Osteocyte (in vitro differentiated cells): ENCODE data around the gene CCKAR. TPM values are rescaled to one million over a fixed set of nuclear protein-coding genes. Genes with fewer than 3 reads are reported as not detected.
A peak's percentile ranks its signal among the peaks of the same experiment; 100 is the strongest.

Experiments
- DNase-seq: peaks from one replicate; pipeline ENCODE4 v3.0.0; 2021; ENCODE audit warnings: mixed read lengths; ENCODE audit not compliant: unreplicated experiment; ENCODE audit errors: extremely low spot score
- H3K27ac Mint-ChIP-seq: one replicate; pipeline ENCODE4 v1.8.0; 2021; ENCODE audit warnings: mild to moderate bottlenecking, mixed read lengths; ENCODE audit not compliant: unreplicated experiment
- H3K27me3 Mint-ChIP-seq: one replicate; pipeline ENCODE4 v1.8.0; 2021; ENCODE audit warnings: mixed read lengths; ENCODE audit not compliant: unreplicated experiment
- H3K36me3 Mint-ChIP-seq: one replicate; pipeline ENCODE4 v1.8.0; 2021; ENCODE audit warnings: mixed read lengths; ENCODE audit not compliant: unreplicated experiment
- H3K4me1 Mint-ChIP-seq: one replicate; pipeline ENCODE4 v1.8.0; 2021; ENCODE audit warnings: mixed read lengths; ENCODE audit not compliant: unreplicated experiment
- H3K4me3 Mint-ChIP-seq: one replicate; pipeline ENCODE4 v1.8.0; 2021; ENCODE audit warnings: mild to moderate bottlenecking, moderate library complexity, mixed read lengths; ENCODE audit not compliant: unreplicated experiment
- H3K9me3 Mint-ChIP-seq: one replicate; pipeline ENCODE4 v1.8.0; 2021; ENCODE audit warnings: mixed read lengths; ENCODE audit not compliant: unreplicated experiment
- total RNA-seq: library from RNA; stranded (reverse); gene quantifications from 2 replicates; pipeline ENCODE4 v1.2.1, GENCODE V29; 2021
- TF ChIP-seq, protein P1 (sequence below): fragments of 200-600 bp; sonication (generic); IDR thresholded peaks from 2 replicates; pipeline ENCODE4 v1.5.0; 2021; ENCODE audit warnings: antibody characterized with exemption, mild to moderate bottlenecking, moderate library complexity

CCKAR gene
- total RNA-seq, 1 donor from 2014 or later, result not detected

DNA sequence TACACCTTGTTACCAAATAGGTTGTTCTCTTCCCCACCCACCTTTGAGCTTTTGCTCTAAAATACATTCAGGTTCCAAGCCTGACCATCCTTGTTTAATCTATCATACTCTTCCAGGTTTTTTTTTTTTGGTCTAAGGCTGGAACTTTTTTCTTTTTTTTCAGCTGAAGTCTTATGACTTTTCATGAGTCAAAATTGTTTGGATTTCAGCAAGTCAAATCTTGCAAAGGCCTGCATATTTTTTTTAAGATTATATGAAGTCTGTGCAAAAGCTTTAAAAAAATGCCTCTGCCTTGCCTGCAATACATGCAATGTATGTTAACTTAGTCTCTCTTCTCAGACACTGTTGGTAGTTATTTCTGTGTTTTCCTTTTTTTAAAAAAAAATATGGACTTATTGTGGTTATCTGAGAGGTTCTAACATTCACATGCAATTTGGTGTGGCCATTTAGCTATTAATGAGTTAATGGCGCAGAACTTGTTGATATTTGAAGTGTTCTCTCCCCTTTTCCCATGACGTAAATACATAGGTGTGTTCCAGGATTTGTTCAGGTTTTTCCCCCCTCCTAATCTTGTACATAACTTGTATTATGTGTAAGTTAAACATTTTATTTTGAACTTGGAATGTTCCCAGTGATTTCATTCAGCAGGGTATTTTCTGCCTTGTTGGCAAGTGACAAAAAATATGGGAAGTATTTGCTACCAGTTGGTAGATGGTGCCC lies 58.7 kb downstream of the CCKAR start:
- no peaks in the 10 kb centered on the region for H3K9me3 Mint-ChIP-seq
- H3K27me3 Mint-ChIP-seq, result no peaks in the 10 kb centered on the region
- peaks cover 24% of the 10 kb centered on the region for H3K4me1 Mint-ChIP-seq
- no peak overlapping the region for H3K4me3 Mint-ChIP-seq
- H3K36me3 Mint-ChIP-seq, result peaks cover 55% of the 10 kb centered on the region
- DNase-seq, result no peak
- TF ChIP-seq, protein P1, sequence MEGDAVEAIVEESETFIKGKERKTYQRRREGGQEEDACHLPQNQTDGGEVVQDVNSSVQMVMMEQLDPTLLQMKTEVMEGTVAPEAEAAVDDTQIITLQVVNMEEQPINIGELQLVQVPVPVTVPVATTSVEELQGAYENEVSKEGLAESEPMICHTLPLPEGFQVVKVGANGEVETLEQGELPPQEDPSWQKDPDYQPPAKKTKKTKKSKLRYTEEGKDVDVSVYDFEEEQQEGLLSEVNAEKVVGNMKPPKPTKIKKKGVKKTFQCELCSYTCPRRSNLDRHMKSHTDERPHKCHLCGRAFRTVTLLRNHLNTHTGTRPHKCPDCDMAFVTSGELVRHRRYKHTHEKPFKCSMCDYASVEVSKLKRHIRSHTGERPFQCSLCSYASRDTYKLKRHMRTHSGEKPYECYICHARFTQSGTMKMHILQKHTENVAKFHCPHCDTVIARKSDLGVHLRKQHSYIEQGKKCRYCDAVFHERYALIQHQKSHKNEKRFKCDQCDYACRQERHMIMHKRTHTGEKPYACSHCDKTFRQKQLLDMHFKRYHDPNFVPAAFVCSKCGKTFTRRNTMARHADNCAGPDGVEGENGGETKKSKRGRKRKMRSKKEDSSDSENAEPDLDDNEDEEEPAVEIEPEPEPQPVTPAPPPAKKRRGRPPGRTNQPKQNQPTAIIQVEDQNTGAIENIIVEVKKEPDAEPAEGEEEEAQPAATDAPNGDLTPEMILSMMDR, result no peak
- H3K27ac Mint-ChIP-seq, result peak overlapping the region; percentile 67

Other genes starting within 250 kb of the CCKAR start
- 79.8 and 82.5 TPM in 2 replicates for gene RBPJ, start 169.5 kb downstream of the CCKAR start, total RNA-seq
- gene TBC1D19, start 93.6 kb upstream of the CCKAR start, total RNA-seq, result 11.8 and 13.5 TPM in 2 replicates